K562 (cell line): Measurements from ENCODE around the gene ZNF43. TPM values are rescaled to one million over a fixed set of nuclear protein-coding genes. Genes with fewer than 3 reads are reported as not detected.
A peak's percentile ranks its signal among the peaks of the same experiment; 100 is the strongest.

Experiments
- COPS2 ChIP-seq: fragments of 450-650 bp; conservative IDR thresholded peaks from 2 replicates; pipeline ENCODE4 v1.6.1; 2016; ENCODE audit warnings: mild to moderate bottlenecking, moderate library complexity
- CTCF ChIP-seq, 3 experiments: IDR thresholded peaks in 2 of 3; conservative IDR thresholded peaks in 1 of 3; 2 replicates each; pipeline ENCODE4 v1.5.1; 2011 to 2012; ENCODE audit warnings: low read length in 3 of 3, mild to moderate bottlenecking in 3 of 3, control low read depth in 2 of 3, improper control_type of control experiment in 1 of 3, inconsistent platforms in 1 of 3, low read depth in 1 of 3, mixed read lengths in 1 of 3, moderate library complexity in 1 of 3; ENCODE audit not compliant: insufficient read depth in 2 of 3
- E2F6 ChIP-seq, 2 experiments: IDR thresholded peaks; 2 replicates each; pipeline ENCODE4 v1.6.1; 2011; ENCODE audit warnings: borderline replicate concordance in 1 of 2, control low read depth in 1 of 2, low read depth in 1 of 2, low read length in 1 of 2, mild to moderate bottlenecking in 1 of 2, mixed read lengths in 1 of 2, moderate library complexity in 1 of 2; ENCODE audit not compliant: insufficient read depth in 1 of 2, insufficient read length in 1 of 2, poor library complexity in 1 of 2, severe bottlenecking in 1 of 2; ENCODE audit errors: extremely low read depth in 1 of 2
- ELK1 ChIP-seq: sonication (generic); formaldehyde crosslinking; IDR thresholded peaks from 2 replicates; pipeline ENCODE4 v1.8.1; 2022; ENCODE audit warnings: missing genetic modification reagents
- ETS2 ChIP-seq: IDR thresholded peaks from 2 replicates; pipeline ENCODE4 v1.6.1; 2016; ENCODE audit warnings: borderline replicate concordance, missing genetic modification characterization, mild to moderate bottlenecking, moderate library complexity, missing compliant biosample characterization; ENCODE audit not compliant: poor library complexity, severe bottlenecking
- ETV1 ChIP-seq: fragments of 450-650 bp; conservative IDR thresholded peaks from 2 replicates; pipeline ENCODE4 v1.6.1; 2016; ENCODE audit warnings: missing genetic modification characterization, control low read depth, low read depth, missing compliant biosample characterization
- HSF4 ChIP-seq: fragments of 250-450 bp; sonication (Bioruptor Pico); IDR thresholded peaks from 2 replicates; pipeline ENCODE4 v2.1.2; 2022; ENCODE audit warnings: mild to moderate bottlenecking, moderate library complexity, borderline replicate concordance
- MAZ ChIP-seq, 2 experiments: fragments of 450-650 bp in 1 of 2; sonication (generic) in 1 of 2; formaldehyde crosslinking; IDR thresholded peaks in 1 of 2; conservative IDR thresholded peaks in 1 of 2; 2 replicates each; pipeline versions ENCODE4 v1.4.0 to v1.5.0; 2020; ENCODE audit warnings: mild to moderate bottlenecking in 1 of 2, missing genetic modification reagents in 1 of 2
- MIER1 ChIP-seq: fragments of 450-650 bp; IDR thresholded peaks from 2 replicates; pipeline ENCODE4 v1.6.1; 2016; ENCODE audit warnings: antibody characterized with exemption, mild to moderate bottlenecking, low read depth
- MTF1 ChIP-seq: fragments of 250-450 bp; sonication (Bioruptor Pico); IDR thresholded peaks from 2 replicates; pipeline ENCODE4 v1.9.0; 2021; ENCODE audit warnings: moderate library complexity, mild to moderate bottlenecking, inconsistent platforms, borderline replicate concordance
- POU5F1 ChIP-seq: fragments of 150-350 bp; IDR thresholded peaks from 2 replicates; pipeline ENCODE4 v1.6.1; 2014; ENCODE audit warnings: borderline replicate concordance, low read length, low read depth, mild to moderate bottlenecking; ENCODE audit not compliant: partially characterized antibody
- PURB ChIP-seq: sonication (generic); formaldehyde crosslinking; IDR thresholded peaks from 2 replicates; pipeline ENCODE4 v1.9.0; 2021; ENCODE audit warnings: low read depth, mild to moderate bottlenecking, missing genetic modification reagents
- PYGO2 ChIP-seq: fragments of 450-650 bp; IDR thresholded peaks from 2 replicates; pipeline ENCODE4 v1.6.1; 2016; ENCODE audit warnings: mild to moderate bottlenecking, missing genetic modification characterization, moderate library complexity, missing compliant biosample characterization
- RHOXF2B ChIP-seq: fragments of 250-450 bp; sonication (Bioruptor Pico); conservative IDR thresholded peaks from 2 replicates; pipeline ENCODE4 v1.5.1; 2021
- TAF7 ChIP-seq: fragments of 450-650 bp; IDR thresholded peaks from 2 replicates; pipeline ENCODE4 v1.6.1; 2016; ENCODE audit warnings: missing genetic modification characterization, missing compliant biosample characterization
- YY1 ChIP-seq, 3 experiments: IDR thresholded peaks; 2 replicates each; pipeline ENCODE4 v1.6.1; 2011; ENCODE audit warnings: low read length in 2 of 3, mild to moderate bottlenecking in 2 of 3, moderate library complexity in 2 of 3, borderline replicate concordance in 1 of 3, control low read depth in 1 of 3, low read depth in 1 of 3; ENCODE audit not compliant: insufficient read depth in 3 of 3, insufficient replicate concordance in 2 of 3, control insufficient read depth in 1 of 3, insufficient read length in 1 of 3; ENCODE audit errors: extremely low read depth in 1 of 3
- ZNF143 ChIP-seq: sonication (generic); formaldehyde crosslinking; IDR thresholded peaks from 2 replicates; pipeline ENCODE4 v1.9.0; 2022; ENCODE audit warnings: mild to moderate bottlenecking, missing genetic modification reagents
- ZNF184 ChIP-seq: sonication (generic); formaldehyde crosslinking; IDR thresholded peaks from 2 replicates; pipeline ENCODE4 v1.5.0; 2020; ENCODE audit warnings: missing genetic modification reagents
- ZNF507 ChIP-seq: conservative IDR thresholded peaks from 2 replicates; pipeline ENCODE4 v1.6.1; 2017; ENCODE audit warnings: missing genetic modification characterization, missing compliant biosample characterization
- ZNF57 ChIP-seq: fragments of 450-650 bp; formaldehyde crosslinking; IDR thresholded peaks from 2 replicates; pipeline ENCODE4 v1.4.0; 2020; ENCODE audit warnings: mild to moderate bottlenecking, moderate library complexity
- polyA plus RNA-seq, 8 experiments: library from polyadenylated mRNA; depleted of rRNA in 4 of 8; stranded (reverse) in 5 of 8; unstranded in 3 of 8; fragments of >200 nt; fragmentation: Nextera tagmentation in 2 of 8; fragmentation: Illumina TruSeq in 1 of 8; extraction: Ambion mirVana in 2 of 8; extraction: Trizol in 1 of 8; gene quantifications; 2 replicates each; pipeline versions ENCODE4 v1.2.1 to v1.2.3, GENCODE V29; 2011 to 2014; ENCODE audit warnings: inconsistent platforms in 1 of 8, missing spikeins in 1 of 8
- total RNA-seq, 7 experiments: library from RNA; depleted of rRNA in 6 of 7; stranded (reverse); fragments of >200 nt in 6 of 7; fragmentation: Illumina TruSeq in 2 of 7; extraction: Trizol in 2 of 7; gene quantifications; 2 replicates each; pipeline versions ENCODE4 v1.2.1 to v1.2.3, GENCODE V29; 2011 to 2021; ENCODE audit warnings: low replicate concordance in 1 of 7
- TF ChIP-seq, protein P1 (sequence below): fragments of 250-450 bp; sonication (Bioruptor Pico); IDR thresholded peaks from 2 replicates; pipeline ENCODE4 v1.8.0; 2021; ENCODE audit warnings: mild to moderate bottlenecking, moderate library complexity

The ZNF43 gene
- total and polyA plus RNA-seq, 9 of the 15 experiments (the other 6 are each of a cell fraction or from before 2014, with no cell fraction given): 3.6 to 18.6 (median 9.2) TPM

GRCh38 chr19:21851596-21852345 is 15.8 kb upstream of the ZNF43 start (continued):
- TF ChIP-seq, protein P1, sequence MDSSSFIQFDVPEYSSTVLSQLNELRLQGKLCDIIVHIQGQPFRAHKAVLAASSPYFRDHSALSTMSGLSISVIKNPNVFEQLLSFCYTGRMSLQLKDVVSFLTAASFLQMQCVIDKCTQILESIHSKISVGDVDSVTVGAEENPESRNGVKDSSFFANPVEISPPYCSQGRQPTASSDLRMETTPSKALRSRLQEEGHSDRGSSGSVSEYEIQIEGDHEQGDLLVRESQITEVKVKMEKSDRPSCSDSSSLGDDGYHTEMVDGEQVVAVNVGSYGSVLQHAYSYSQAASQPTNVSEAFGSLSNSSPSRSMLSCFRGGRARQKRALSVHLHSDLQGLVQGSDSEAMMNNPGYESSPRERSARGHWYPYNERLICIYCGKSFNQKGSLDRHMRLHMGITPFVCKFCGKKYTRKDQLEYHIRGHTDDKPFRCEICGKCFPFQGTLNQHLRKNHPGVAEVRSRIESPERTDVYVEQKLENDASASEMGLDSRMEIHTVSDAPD: no peak
- TF ChIP-seq CTCF (IDR thresholded peaks at IDR 0.05 in 2 of 3, conservative IDR thresholded peaks at IDR 0.05 in 1 of 3; ENCODE audit: insufficient read depth in 2 of 3, low read depth in 1 of 3, low read length in 3 of 3) (no peak), ZNF57 (CRISPR knock-in tag) (no peak), MTF1 (CRISPR knock-in tag) (no peak), YY1 (IDR thresholded peaks at IDR 0.05; ENCODE audit: borderline replicate concordance in 1 of 3, control insufficient read depth in 1 of 3, extremely low read depth in 1 of 3, insufficient read depth in 3 of 3, insufficient read length in 1 of 3, insufficient replicate concordance in 2 of 3, low read depth in 1 of 3, low read length in 2 of 3) (peak; percentile 68 to 91 (median 77)), ZNF184 (CRISPR knock-in tag) (no peak), E2F6 (IDR thresholded peaks at IDR 0.05; ENCODE audit: borderline replicate concordance in 1 of 2, extremely low read depth in 1 of 2, insufficient read depth in 1 of 2, insufficient read length in 1 of 2, low read depth in 1 of 2, low read length in 1 of 2, poor library complexity in 1 of 2, severe bottlenecking in 1 of 2) (peak; percentile 22 to 52), MIER1 (no peak), PURB (no peak), RHOXF2B (CRISPR knock-in tag) (no peak), ETS2 (no peak), ZNF507 (tag) (no peak), POU5F1 (no peak), COPS2 (no peak), HSF4 (CRISPR knock-in tag) (no peak), ETV1 (tag) (no peak), PYGO2 (no peak), ELK1 (CRISPR knock-in tag) (no peak), TAF7 (tag) (no peak), MAZ (CRISPR knock-in tag; conservative IDR thresholded peaks at IDR 0.05 in 1 of 2, IDR thresholded peaks at IDR 0.05 in 1 of 2) (peak in 1 of 2 experiments; percentile 53; a peak in 2 of 4 replicates), ZNF143 (CRISPR knock-in tag) (no peak)
